Activated CD8-positive, alpha-beta T cell treated with anti-CD3 and anti-CD28 coated beads, Interleukin-2, amount 10 ng/mL, durations not matched to agents 7 days and 5 days (primary cell): ENCODE results near the gene UNK. TPM values are rescaled to one million over a fixed set of nuclear protein-coding genes. Genes with fewer than 3 reads are reported as not detected.

ENCODE experiments used
- ATAC-seq: fragments of 150-1000 bp; cut with Tn5 transposase; one replicate; pipeline ENCODE4 v1.10.0; 2021; ENCODE audit warnings: moderate library complexity
- CTCF ChIA-PET: fragments of 350-600 bp; sonication (Branson Sonifier 250); formaldehyde crosslinking; loops from one replicate; lab custom pipeline; 2021; ENCODE audit warnings: antibody characterized with exemption; lab: Charles Lee
- POLR2A ChIA-PET: fragments of 350-600 bp; sonication (Branson Sonifier 250); formaldehyde crosslinking; loops from one replicate; lab custom pipeline; 2021; ENCODE audit warnings: antibody characterized with exemption; lab: Charles Lee
- DNase-seq: peaks from one replicate; pipeline ENCODE4 v3.0.0-alpha.2; 2020
- H3K27ac Mint-ChIP-seq: one replicate; pipeline ENCODE4 v1.8.0; 2021; ENCODE audit warnings: mild to moderate bottlenecking, mixed read lengths
- H3K27me3 Mint-ChIP-seq: one replicate; pipeline ENCODE4 v1.8.0; 2021; ENCODE audit warnings: low read depth, mixed read lengths
- H3K36me3 Mint-ChIP-seq: one replicate; pipeline ENCODE4 v1.8.0; 2021; ENCODE audit warnings: low read depth, mixed read lengths
- H3K4me1 Mint-ChIP-seq: one replicate; pipeline ENCODE4 v1.8.0; 2021; ENCODE audit warnings: low read depth, mixed read lengths
- H3K4me3 Mint-ChIP-seq: one replicate; pipeline ENCODE4 v1.8.0; 2021; ENCODE audit warnings: mild to moderate bottlenecking, mixed read lengths
- H3K9me3 Mint-ChIP-seq: one replicate; pipeline ENCODE4 v1.8.0; 2022; ENCODE audit warnings: mixed read lengths; ENCODE audit not compliant: insufficient read depth
- total RNA-seq, 2 experiments: library from RNA; stranded (reverse); gene quantifications; one replicate each; pipeline ENCODE4 v1.2.3, GENCODE V29; 2021

The UNK gene
- total RNA-seq, result 10 to 100 TPM; 30.2 to 31.0 TPM

GRCh38 chr17:75784473-75785015 is at the start of gene UNK:
Gene UNK (plus strand): TSS chr17:75784806. CDS start chr17:75784881, 75 bp downstream.
- Mint-ChIP-seq H3K27ac (peak within 1 kb of the TSS; percentile 100), H3K9me3 (no peaks in the 10 kb centered on the region), H3K27me3 (peaks cover 3% of the 10 kb centered on the region), H3K4me1 (peaks cover 50% of the 10 kb centered on the region), H3K36me3 (peaks cover 30% of the 10 kb centered on the region), H3K4me3 (peak within 1 kb of the TSS; percentile 91)
- ChIA-PET POLR2A (interaction anchor here (0.6 to 16.0 kb wide), 16 partner anchors 9 to 407 kb away, joined by 3 to 183 read pairs (median 4); partner anchors contain the start of genes GALK1, MRPL38, UNC13D and WBP2), CTCF (interaction anchor here (1.1 to 5.1 kb wide), 9 partner anchors 18 to 514 kb away, joined by 3 to 33 read pairs (median 10); partner anchors contain the start of genes GALK1 and MIF4GD)
- ATAC-seq (peak; percentile 72), DNase-seq (peak; percentile 98)

DNA sequence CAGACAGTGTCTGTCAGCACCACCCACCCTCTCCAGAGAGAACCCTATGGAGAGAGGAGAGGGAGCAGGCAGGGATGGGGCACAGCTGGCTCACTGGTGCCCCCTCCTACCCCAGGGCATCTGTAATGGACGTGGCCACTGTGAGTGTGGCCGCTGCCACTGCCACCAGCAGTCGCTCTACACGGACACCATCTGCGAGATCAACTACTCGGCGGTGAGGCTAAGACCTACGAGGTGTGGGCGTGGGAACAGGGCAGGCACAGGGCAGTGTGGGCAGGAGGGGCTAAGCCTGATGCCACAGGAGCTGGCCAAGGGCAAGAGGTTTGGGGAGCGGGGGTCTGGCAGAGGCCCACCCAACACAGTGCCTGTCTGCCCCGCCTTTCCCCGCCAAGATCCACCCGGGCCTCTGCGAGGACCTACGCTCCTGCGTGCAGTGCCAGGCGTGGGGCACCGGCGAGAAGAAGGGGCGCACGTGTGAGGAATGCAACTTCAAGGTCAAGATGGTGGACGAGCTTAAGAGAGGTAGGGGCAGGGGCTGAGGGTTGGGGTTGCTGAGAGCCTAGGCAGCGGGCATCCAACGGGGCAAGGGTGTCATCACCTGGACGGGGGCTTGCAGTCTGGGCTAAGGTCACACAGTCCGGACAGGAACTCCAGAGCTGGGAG is 48.3 kb upstream of the UNK start:
- CTCF ChIA-PET, result no interaction called here
- peak overlapping the region; percentile 57 for H3K27ac Mint-ChIP-seq
- H3K4me1 Mint-ChIP-seq, result peaks cover 13% of the 10 kb centered on the region
- POLR2A ChIA-PET, result no interaction called here
- no peaks in the 10 kb centered on the region for H3K36me3 Mint-ChIP-seq
- H3K27me3 Mint-ChIP-seq, result no peaks in the 10 kb centered on the region
- no peak for DNase-seq
- H3K9me3 Mint-ChIP-seq, result no peaks in the 10 kb centered on the region
- no peak for ATAC-seq
- H3K4me3 Mint-ChIP-seq, result no peak overlapping the region

GRCh38 chr17:75737133-75737962 is 47.3 kb upstream of the UNK start:
- CTCF ChIA-PET, result interaction anchor here (0.6 to 3.5 kb wide), 9 partner anchors 8 to 136 kb away, joined by 3 to 51 read pairs (median 5); partner anchors contain the start of gene SMIM5
- POLR2A ChIA-PET, result interaction anchor here (0.7 to 1.3 kb wide), 3 partner anchors 10 to 39 kb away, joined by 3 to 5 read pairs (median 3); no protein-coding TSS in a partner anchor
- Mint-ChIP-seq H3K27ac (peak overlapping the region; percentile 89), H3K4me1 (peaks cover 13% of the 10 kb centered on the region), H3K4me3 (no peak overlapping the region), H3K27me3 (no peaks in the 10 kb centered on the region), H3K36me3 (no peaks in the 10 kb centered on the region), H3K9me3 (no peaks in the 10 kb centered on the region)
- ATAC-seq (no peak), DNase-seq (no peak)

- Mint-ChIP-seq H3K4me3 (peak overlapping the region; percentile 28), H3K4me1 (peaks cover 13% of the 10 kb centered on the region), H3K27ac (peak overlapping the region; percentile 89), H3K36me3 (no peaks in the 10 kb centered on the region), H3K27me3 (no peaks in the 10 kb centered on the region), H3K9me3 (no peaks in the 10 kb centered on the region)
- ATAC-seq (peak; percentile 65), DNase-seq (peak; percentile 72)
- POLR2A ChIA-PET, result interaction anchor here (0.7 to 1.3 kb wide), 4 partner anchors 11 to 39 kb away, joined by 3 to 5 read pairs (median 3); no protein-coding TSS in a partner anchor
- CTCF ChIA-PET, result interaction anchor here (0.8 to 3.5 kb wide), 8 partner anchors 9 to 137 kb away, joined by 3 to 51 read pairs (median 8); partner anchors contain the start of gene SMIM5
These were observed 46.3 kb upstream of the UNK start for GRCh38 chr17:75738218-75738802.

- POLR2A ChIA-PET, result interaction anchor here (0.7 kb wide), 1 partner anchor 14 kb away, joined by 3 read pairs; no protein-coding TSS in a partner anchor
- Mint-ChIP-seq H3K9me3 (no peaks in the 10 kb centered on the region), H3K36me3 (no peaks in the 10 kb centered on the region), H3K4me1 (peaks cover 13% of the 10 kb centered on the region), H3K27ac (no peak overlapping the region), H3K27me3 (no peaks in the 10 kb centered on the region), H3K4me3 (no peak overlapping the region)
- CTCF ChIA-PET, result interaction anchor here (1.5 to 3.5 kb wide), 5 partner anchors 9 to 138 kb away, joined by 4 to 51 read pairs (median 17); partner anchors contain the start of gene SMIM5
- DNase-seq (no peak), ATAC-seq (no peak)
These were observed 45.4 kb upstream of the UNK start for GRCh38 chr17:75739174-75739573.

GRCh38 chr17:75739801-75740200 is 44.8 kb upstream of the UNK start:
- H3K9me3 Mint-ChIP-seq, result no peaks in the 10 kb centered on the region
- peaks cover 11% of the 10 kb centered on the region for H3K4me1 Mint-ChIP-seq
- no peak overlapping the region for H3K27ac Mint-ChIP-seq
- no peaks in the 10 kb centered on the region for H3K36me3 Mint-ChIP-seq
- POLR2A ChIA-PET, result no interaction called here
- H3K4me3 Mint-ChIP-seq, result no peak overlapping the region
- CTCF ChIA-PET, result interaction anchor here (2.3 to 3.5 kb wide), 3 partner anchors 9 to 107 kb away, joined by 17 to 51 read pairs (median 17); partner anchors contain the start of gene SMIM5
- ATAC-seq (no peak), DNase-seq (no peak)
- H3K27me3 Mint-ChIP-seq, result no peaks in the 10 kb centered on the region

DNA sequence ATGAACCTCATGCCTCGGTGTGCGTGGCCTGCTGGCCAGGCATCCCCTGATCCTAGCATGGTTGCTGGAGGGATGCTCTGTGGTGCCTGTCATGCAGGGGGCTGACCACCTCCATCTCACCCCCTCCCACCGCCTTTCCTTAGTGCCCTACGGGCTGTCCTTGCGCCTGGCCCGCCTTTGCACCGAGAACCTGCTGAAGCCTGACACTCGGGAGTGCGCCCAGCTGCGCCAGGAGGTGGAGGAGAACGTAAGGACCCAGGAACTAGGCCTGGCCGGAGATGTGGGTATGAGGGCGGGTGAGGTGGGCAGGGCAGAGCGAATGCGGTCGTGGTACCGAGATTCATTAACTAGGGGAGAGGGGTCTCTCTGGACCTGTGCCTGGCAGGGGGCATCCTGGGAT is 44.4 kb upstream of the UNK start:
- DNase-seq (no peak), ATAC-seq (no peak)
- Mint-ChIP-seq H3K27ac (no peak overlapping the region), H3K9me3 (no peaks in the 10 kb centered on the region), H3K36me3 (no peaks in the 10 kb centered on the region), H3K4me1 (peaks cover 11% of the 10 kb centered on the region), H3K4me3 (no peak overlapping the region), H3K27me3 (no peaks in the 10 kb centered on the region)
- ChIA-PET CTCF (interaction anchor here (0.7 to 3.5 kb wide), 2 partner anchors 8 to 13 kb away, joined by 3 to 51 read pairs; no protein-coding TSS in a partner anchor), POLR2A (no interaction called here)

GRCh38 chr17:75740631-75741077 is 44.0 kb upstream of the UNK start:
- POLR2A ChIA-PET, result no interaction called here
- no peaks in the 10 kb centered on the region for H3K36me3 Mint-ChIP-seq
- H3K27me3 Mint-ChIP-seq, result no peaks in the 10 kb centered on the region
- H3K4me1 Mint-ChIP-seq, result peaks cover 11% of the 10 kb centered on the region
- no peak for DNase-seq
- CTCF ChIA-PET, result interaction anchor here (0.7 to 3.5 kb wide), 2 partner anchors 8 to 13 kb away, joined by 3 to 51 read pairs; no protein-coding TSS in a partner anchor
- H3K27ac Mint-ChIP-seq, result no peak overlapping the region
- no peak for ATAC-seq
- H3K4me3 Mint-ChIP-seq, result no peak overlapping the region
- H3K9me3 Mint-ChIP-seq, result no peaks in the 10 kb centered on the region

DNA sequence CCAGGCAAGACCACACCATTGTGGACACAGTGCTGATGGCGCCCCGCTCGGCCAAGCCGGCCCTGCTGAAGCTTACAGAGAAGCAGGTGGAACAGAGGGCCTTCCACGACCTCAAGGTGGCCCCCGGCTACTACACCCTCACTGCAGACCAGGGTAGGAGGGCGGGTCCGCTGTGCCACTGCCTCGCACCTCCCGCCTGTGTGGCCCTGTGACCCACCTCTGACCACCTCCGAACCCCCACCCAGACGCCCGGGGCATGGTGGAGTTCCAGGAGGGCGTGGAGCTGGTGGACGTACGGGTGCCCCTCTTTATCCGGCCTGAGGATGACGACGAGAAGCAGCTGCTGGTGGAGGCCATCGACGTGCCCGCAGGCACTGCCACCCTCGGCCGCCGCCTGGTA is 42.3 kb upstream of the UNK start:
- CTCF ChIA-PET, result interaction anchor here (1.0 to 1.6 kb wide), 3 partner anchors 11 to 109 kb away, joined by 3 to 5 read pairs (median 4); partner anchors contain the start of gene SMIM5
- H3K27me3 Mint-ChIP-seq, result no peaks in the 10 kb centered on the region
- no peaks in the 10 kb centered on the region for H3K9me3 Mint-ChIP-seq
- H3K27ac Mint-ChIP-seq, result no peak overlapping the region
- H3K4me3 Mint-ChIP-seq, result no peak overlapping the region
- H3K36me3 Mint-ChIP-seq, result no peaks in the 10 kb centered on the region
- peaks cover 11% of the 10 kb centered on the region for H3K4me1 Mint-ChIP-seq
- POLR2A ChIA-PET, result no interaction called here
- no peak for ATAC-seq
- no peak for DNase-seq

GRCh38 chr17:75743625-75744206 is 40.9 kb upstream of the UNK start:
- ATAC-seq (no peak), DNase-seq (no peak)
- POLR2A ChIA-PET, result no interaction called here
- Mint-ChIP-seq H3K27ac (no peak overlapping the region), H3K9me3 (no peaks in the 10 kb centered on the region), H3K27me3 (peaks cover 2% of the 10 kb centered on the region), H3K4me3 (no peak overlapping the region), H3K36me3 (no peaks in the 10 kb centered on the region), H3K4me1 (no peaks in the 10 kb centered on the region)
- CTCF ChIA-PET, result interaction anchor here (1.3 to 11.0 kb wide), 5 partner anchors 9 to 110 kb away, joined by 4 to 343 read pairs (median 6); partner anchors contain the start of gene SMIM5
